NCI-H1436 (cell line): Measurements from ENCODE around the gene PTPN22.

Source experiments
- DNase-seq: peaks from one replicate; lab custom pipeline; 2025; lab: John Stamatoyannopoulos, UW

Gene PTPN22

DNA sequence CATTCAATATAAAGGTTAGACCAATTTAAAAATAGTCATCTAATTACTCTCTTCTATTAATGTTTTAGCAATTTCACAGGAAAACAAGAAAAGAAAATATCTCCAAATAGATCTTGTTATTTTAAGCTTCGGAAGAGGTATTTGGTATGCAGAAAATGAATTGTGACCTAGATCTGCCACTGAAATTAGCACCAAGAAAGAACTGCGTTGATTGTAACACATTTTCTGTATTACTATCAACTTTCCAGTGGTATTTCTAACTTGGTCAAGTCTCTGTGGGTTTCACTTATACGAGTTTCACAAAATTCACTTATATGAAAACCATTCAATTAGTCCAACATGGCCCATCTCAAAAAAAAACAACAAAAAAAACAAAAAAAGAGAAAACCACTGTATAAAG, 71.0 kb downstream of the PTPN22 start:
- no peak for DNase-seq

DNA sequence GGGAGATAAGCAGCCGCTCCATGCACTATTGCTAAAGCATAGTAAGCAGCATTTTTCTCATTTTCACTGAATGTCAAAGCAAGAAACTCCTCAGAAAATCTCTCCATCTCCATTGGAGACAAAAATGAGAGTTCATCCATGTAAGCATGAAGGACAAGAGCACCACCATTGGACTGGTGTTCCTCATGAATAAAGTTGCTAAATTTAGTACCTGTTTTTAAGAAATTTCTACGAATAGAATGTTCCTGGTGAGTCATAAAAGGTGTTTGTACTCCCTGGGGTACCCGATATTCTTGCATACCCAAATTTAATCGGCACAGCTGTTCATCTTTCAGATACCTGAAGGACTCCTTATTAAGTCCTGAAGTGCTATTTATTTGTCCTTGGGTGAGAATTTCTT, 74.0 kb downstream of the PTPN22 start:
- no peak for DNase-seq

DNA sequence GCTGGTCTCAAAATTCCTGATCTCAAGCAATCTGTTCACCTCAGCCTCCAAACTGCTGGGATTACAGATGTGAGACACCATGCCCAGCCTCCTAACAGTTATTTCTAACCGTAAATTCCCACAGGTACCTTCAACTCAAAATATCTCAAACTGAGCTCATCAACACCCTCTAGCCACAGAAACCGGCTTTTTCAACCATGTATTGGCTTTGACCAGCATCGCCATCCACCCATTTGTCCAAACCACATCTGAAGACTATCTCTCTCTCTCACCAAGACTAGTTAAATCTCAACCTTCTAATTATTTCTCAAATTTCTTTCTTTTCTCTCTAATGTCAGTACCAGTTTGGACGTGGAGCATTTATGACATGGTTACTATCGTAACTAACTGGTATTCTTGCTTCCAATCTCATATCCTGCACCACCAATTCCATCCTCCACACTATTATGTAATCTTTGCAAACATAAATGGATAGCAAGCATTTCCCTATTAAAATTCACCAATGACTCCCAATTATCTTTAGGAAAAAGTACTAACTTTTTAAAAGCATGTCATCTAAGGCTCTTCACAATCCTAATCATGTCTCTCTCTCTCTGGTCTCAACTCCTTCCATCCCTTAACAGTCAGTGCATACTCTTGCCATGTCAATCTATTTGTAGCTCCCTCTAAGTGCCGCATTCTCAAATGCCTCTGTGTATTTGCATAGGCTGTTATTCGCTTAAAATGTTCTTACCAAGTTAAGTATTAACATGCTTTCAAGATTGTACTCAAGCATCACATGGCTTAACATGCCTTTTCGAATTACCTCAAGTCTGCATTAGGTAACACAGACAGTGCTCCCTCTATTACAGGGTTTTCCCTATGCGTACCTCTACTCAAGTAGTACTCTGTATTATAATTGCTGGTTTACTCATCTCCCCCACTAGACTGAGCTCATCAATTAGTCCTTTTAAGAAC, 77.4 kb downstream of the PTPN22 start:
- DNase-seq, result no peak

DNA sequence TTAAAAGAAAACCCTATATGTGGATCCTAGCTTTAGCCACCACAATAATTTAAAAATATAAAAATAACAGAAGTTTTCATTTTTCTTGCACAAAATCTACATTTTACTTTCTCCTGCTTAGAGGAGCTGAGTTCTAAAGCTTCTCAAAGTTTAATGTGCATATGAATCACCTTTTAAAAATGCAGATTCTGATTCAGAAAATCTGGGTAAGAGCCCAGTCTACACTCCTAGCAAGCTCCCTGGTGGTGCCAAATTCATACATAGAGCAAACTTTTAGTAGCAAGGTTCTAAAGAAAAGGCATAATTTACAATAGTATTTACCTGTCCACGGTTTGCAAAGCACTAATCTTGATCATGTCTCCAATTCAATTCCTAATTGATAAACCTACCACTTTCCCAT, 78.5 kb downstream of the PTPN22 start:
- no peak for DNase-seq

DNA sequence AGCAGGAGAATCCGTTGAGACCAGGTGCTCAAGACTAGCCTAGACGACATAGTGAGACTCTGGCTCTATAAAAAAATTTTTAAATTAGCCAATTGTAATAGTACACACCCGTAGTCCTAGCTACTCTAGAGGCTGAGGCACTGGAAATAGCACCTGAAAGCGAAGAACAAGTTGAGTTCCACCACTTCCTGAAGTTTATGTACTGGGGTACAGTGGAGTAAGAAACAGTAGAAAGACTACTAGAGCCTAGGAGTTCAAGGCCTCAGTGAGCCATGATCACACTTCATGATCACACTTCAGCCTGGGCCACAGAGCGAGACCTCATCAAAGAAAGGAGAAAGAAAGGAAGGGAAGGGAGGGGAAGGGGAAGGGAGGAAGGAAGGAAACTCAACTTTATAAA, 79.0 kb downstream of the PTPN22 start:
- no peak for DNase-seq

DNA sequence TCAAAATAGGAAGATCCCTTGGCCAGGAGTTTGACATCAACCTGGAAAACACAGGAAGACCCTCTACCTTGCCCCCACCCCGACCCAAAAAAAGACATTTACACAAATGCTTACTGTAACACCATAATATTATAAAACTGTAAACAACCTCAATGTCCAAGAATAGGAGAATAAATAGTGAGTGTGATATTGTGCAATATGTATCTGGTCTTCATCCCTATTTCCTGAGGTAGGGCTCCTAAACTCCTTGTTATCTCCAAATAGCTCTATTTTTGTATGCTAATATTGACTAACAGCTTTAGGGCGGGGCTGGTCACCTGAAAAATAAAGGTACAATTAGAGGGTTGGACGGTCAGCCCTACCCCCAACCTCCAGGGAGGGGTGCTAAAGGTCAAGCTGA, 82.7 kb downstream of the PTPN22 start:
- DNase-seq, result no peak

DNA sequence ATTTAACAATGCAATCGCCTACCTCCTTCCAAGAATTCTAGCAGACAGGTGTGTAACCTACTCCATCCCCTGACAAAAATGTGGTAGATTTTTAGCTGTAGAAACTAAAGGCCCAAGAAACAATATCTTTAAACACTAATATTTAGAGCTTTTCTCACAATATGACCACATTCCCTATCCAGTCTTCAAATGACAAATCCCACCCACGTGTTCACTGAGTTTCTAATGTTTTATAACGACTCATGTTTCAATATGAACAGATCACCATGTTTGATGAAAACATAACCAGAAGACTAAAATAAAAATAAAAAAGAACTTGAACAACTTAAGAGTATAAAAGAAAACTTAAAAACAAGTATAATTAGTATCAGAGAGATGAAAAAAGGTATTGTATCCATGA, 83.8 kb downstream of the PTPN22 start:
- DNase-seq, result no peak

DNA sequence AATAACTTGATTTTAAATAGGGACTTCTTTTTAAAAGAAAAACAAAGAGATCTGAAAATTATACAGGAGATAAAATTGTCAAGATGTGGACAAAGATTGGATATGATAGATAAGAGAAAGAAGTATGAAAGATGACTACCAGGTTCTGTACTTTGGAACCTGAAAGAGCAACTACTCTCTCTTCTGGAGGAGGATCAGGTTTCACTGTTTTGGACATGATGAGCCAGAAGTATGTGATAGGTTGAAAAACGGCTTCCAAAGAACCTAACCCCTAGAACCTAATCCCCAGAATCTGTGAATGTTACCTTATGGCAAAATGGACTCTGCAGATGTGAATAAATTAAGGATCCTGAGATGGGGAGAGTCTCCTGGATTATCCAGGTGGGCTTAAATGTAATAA, 85.4 kb downstream of the PTPN22 start:
- no peak for DNase-seq

DNA sequence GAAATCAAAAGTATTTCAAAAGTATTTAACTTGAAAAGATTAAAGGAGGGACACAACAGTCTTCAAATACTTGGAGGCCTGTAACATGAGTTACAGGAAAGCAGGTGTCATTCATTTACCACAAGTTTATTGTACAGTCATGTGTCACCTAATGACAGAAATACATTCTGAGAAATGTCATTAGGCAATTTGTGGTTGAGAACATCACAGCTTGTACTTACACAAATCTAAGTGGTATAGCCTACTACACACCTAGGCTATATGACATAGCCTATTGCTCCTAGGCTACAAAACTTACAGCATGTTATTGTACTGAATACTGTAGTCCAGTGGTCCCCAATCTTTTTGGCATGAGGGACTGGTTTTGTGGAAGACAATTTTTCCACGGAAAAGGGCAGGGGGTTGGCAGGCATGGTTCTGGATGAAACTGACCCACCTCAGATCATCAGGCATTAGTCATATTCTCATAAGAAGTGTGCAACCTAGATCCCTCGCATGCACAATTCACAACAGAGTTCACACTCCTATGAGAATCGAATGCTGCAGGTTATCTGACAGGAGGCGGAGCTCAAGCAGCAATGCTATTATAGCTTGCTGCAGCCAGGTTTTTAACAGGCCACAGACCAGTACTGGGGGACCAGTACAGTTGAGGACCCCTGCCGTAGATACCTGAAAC, 87.3 kb downstream of the PTPN22 start:
- DNase-seq, result no peak

DNA sequence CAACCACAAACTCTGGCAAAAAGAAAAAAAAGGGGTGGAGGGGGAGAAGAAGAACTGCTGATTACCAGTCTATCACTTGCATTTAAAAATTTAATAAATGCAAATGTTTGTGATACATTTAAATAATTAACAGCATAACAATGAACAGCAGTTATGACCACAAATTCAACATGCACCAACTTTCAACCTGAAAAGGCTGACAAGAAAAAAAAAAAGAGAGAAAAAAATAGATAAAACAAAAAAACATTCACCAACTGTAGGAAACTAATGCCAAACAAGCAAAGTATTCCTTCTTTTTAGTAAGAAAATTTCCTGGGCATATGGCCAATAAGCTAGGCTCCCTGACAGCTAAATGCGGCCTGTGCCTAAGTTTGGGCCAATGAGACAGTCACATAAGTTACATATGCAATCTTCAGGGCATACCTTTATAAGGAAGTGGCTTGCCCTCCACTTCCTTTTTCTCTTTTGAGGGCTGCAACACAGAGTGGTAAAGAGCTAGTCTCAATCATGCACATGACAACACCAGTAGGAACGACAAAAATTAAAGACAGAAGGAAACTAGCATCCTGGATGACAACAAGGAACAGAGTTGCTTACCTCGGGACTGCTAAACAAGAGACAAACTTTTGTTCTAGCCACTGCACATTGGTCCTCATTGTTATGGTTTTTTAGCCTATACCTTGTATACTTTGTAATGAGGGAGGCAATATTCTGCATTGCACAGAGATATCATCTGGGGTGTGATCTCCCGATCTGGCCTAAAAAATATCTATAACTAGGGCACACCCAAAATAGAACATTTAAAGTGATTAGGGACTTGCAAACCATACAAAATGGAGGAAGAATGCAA, 88.0 kb downstream of the PTPN22 start:
- no peak for DNase-seq

DNA sequence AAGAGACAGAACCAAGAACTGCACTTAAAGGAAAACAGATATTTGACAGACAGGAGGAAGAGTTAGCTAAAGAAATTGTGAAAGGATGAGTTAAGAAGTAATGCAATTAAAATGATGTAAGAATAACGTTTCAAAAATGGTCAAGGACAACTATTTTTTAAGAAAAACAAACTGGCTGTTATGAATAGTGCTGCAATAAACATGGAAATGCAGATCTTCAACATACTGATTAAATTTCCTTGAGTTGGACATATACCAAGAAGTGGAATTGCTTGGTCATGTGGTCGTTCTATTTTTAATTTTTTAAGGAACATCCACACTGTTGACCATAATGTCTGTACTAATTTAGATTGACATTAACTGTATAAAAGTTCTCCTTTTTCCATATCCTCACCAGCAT, 89.1 kb downstream of the PTPN22 start:
- DNase-seq, result no peak

DNA sequence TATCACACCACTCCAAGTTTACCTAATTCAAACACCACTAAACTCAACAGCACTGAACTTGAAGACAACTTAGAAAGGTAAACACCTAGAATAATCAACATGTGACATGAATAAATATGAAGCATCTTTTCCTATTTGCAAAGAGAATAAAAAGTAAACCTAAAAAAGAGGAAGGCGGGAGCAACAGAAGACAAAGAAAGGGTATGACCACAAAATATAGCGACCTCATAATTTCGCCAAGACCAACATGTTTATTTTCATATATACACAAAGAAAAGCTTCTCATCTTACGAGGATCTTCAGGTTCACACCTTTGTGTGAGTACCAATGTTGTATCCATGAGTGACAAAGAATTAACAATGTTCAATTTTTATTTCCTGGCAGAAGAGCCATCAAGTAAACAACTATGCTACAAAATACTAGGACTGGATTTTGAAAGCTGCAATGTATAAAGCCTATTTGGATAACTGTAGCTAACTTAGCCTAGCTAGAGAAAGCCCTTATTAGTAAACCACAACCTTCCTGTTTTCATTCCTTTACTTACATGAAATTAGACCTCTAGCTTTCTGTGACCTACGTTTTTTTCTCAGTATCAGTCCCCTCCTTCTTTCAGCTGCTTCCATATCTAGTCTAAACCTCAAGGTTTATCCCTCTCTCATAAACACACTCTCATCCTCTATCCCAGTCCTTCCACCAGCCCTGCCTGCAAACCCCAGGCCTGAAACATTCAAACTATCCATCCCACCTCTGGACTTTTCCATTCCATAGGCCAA, 91.0 kb downstream of the PTPN22 start:
- DNase-seq, result no peak

DNA sequence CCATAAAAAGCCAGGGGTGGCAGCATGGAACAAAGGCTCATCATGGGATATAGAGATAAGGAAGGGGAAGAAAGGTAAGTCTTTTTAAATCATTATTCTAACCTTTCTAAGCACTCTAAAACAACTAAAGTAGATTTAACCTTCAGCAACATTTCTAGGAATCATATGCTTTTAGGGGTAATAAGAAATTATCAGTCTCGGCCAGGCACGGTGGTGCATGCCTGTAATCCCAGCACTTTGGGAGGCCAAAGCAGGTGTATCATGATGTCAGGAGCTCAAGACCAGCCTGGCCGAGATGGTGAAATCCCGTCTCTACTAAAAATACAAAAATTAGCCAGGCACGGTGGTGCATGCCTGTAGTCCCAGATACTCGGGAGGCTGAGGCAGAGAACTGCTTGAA, 92.0 kb downstream of the PTPN22 start:
- no peak for DNase-seq

DNA sequence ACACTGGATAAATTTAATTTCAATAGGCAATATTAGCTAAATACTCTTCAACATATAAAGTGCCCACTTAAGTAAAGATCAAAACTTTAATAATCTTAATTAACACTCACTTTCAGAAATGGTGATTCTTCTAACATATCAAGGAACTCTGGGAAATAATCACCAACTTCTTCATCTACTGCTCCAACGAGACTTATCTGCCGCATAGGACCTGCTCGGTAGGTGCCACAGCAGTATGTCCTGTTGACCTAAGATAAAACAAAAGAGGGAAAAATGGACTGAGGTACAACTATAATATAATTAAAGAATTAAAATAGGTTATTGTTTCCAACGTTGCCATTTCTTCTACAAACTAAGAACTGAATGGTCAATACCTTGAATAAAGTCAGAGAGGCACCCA, 94.0 kb downstream of the PTPN22 start:
- no peak for DNase-seq

DNA sequence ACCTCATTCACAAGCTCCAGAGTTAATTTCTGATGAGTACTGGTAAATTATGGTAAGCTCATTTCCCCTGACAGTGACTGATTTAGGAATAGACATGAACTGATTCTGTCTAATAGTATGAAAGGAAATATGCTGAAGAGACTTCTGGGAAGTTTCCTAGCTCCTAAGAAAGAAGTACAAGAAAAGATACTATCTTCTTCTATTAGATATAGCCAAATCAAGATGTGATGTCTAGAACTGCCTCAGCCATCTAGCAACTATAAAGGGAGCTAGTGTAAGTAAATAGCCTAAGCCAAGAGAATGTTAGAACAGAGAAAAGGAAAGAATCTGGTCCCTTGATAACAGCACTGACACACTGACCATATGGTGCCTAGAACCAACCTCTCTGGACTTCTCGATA, 101.5 kb downstream of the PTPN22 start:
- DNase-seq, result no peak

DNA sequence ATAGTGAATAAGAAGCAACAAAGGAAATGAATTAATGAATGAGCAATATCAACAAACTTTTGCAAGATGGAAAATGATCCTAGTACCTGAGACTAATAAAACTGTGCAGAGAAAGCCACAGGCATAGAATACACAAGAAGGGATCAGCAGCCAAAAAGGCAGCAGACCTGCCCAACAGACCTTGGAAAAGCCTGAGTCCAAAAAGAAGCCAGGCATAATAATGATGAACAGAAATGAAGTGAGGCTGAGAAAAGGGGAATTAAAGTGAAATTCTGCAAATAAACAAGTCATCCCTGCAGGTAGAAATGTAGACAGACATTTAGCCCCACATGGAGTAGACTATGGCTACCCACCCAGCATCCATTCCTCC, 101.9 kb downstream of the PTPN22 start:
- DNase-seq, result no peak

DNA sequence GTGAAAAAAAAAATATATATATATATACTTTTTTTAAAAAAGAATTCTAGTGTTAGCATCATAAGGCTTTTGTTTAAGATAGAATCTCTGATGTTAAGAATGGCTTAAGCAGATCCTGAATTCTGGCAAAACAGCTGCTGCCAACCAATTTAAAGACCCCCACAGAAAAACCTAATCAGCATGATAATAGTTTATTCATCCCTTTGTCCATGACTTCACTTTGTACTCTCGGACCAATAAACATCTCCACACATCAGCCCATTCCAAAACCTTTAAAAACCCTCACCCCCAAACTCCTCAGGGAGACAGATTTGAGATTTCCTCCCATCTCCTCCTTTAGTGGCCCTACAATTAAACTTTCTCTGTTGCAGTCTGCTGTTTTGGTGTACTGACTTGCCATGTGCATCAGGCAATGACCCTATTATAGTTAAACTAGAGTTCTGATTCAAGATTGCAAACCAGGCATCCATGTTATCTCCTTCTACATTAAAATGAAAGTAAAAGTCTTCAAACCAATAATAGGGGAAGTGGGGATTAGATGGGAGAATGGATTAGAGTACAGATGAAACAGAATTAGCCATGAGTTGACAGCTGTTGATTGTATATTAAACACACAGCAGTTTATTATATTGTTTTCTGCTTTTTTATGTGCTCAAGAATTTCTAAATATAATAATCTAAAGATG, 102.5 kb downstream of the PTPN22 start:
- no peak for DNase-seq

DNA sequence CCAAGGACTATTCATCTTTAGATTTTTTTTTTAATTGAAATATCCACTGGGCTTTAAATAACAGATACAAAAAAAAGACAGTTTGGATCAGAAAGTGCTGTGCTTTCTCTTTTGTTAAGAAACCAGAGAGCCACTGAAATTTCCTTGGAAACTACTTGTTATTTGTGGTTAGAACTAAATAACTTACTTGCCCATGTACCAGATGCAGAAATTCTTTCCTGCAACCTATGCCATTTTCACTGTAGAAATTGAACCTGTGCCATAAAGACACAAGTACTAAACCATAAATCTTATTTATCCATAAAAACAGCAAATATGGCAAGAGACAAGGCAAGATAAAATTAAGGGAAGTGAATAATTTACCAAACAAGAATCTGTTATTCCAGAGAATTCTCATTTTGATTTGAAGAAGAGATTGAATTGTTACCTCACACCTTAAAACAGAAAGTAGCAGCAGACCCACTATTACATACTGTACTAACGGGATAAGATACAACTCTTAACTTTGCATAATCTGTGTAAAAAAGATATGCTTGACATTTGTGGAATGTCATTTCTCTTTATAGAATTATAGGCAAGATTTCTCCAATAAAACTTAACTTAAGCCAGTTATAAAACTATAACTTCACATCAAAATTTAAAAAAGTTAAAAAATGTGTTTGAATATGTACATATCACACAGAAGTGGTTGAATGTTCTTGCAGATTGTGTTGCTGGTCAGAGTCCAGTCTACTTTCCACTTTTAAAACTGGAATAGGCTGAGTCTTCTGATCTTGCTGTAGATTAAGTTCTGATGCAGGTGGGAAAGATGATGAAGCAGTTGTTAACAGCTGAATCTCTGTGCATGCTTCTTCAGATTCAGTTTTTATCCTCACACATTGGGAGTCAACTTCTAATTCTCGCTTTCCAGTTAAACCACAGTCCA, 105.9 kb downstream of the PTPN22 start:
- no peak for DNase-seq
